PC-3 (cell line): ENCODE data around the gene EHD4.

Source experiments
- CTCF ChIP-seq: fragments of 300-600 bp; sonication (generic); conservative IDR thresholded peaks from 2 replicates; pipeline ENCODE4 v1.5.1; 2017; ENCODE audit warnings: antibody characterized with exemption, low read depth, mild to moderate bottlenecking, low read length
- EZH2 ChIP-seq: fragments of 300-600 bp; sonication (generic); IDR thresholded peaks from one replicate; pipeline ENCODE4 v1.6.1; 2017; ENCODE audit warnings: antibody characterized with exemption, mild to moderate bottlenecking, low read length; ENCODE audit not compliant: unreplicated experiment

GRCh38 chr15:41951571-41951970, 20.8 kb downstream of the EHD4 start:
- TF ChIP-seq CTCF: no peak
- no peak for TF ChIP-seq EZH2
